GM18867 (cell line): ENCODE measurements around the gene CCNO.

Experiments used
- ATAC-seq: cut with Tn5 transposase; IDR thresholded peaks from one replicate; pipeline ENCODE4 v1.9.1; 2021; ENCODE audit warnings: mild to moderate bottlenecking, moderate library complexity; ENCODE audit not compliant: unreplicated experiment

CCNO gene

GRCh38 chr5:55232985-55233928, at the start of gene CCNO:
CCNO (minus strand) TSS chr5:55233608; CDS start chr5:55233523, 85 bp downstream.
- ATAC-seq, result peak; percentile 66

- ATAC-seq, result no peak
Measured at GRCh38 chr5:55278778-55279177, 45.4 kb upstream of the CCNO start.

- no peak for ATAC-seq
Measured at GRCh38 chr5:55276771-55277170, 43.4 kb upstream of the CCNO start.

GRCh38 chr5:55258339-55258738, 24.9 kb upstream of the CCNO start:
- ATAC-seq, result no peak

GRCh38 chr5:55254802-55255201, 21.4 kb upstream of the CCNO start:
- ATAC-seq, result no peak

- no peak for ATAC-seq
Measured at GRCh38 chr5:55250064-55250463, 16.7 kb upstream of the CCNO start.

GRCh38 chr5:55241746-55242145, 8.3 kb upstream of the CCNO start:
- ATAC-seq, result no peak

GRCh38 chr5:55236800-55237199, 3.4 kb upstream of the CCNO start:
- no peak for ATAC-seq

- ATAC-seq, result no peak
Measured at GRCh38 chr5:55234121-55234700, 803 bp upstream of the CCNO start.

- ATAC-seq, result peak; percentile 1
Measured at GRCh38 chr5:55232271-55232984, 980 bp downstream of the CCNO start.

- no peak for ATAC-seq
Measured at GRCh38 chr5:55231919-55232270, 1.5 kb downstream of the CCNO start.

GRCh38 chr5:55231029-55231918, 2.1 kb downstream of the CCNO start:
- ATAC-seq, result no peak

- ATAC-seq, result no peak
Measured at GRCh38 chr5:55230086-55230629, 3.2 kb downstream of the CCNO start.

GRCh38 chr5:55227664-55228430, 5.6 kb downstream of the CCNO start:
- ATAC-seq, result no peak

- peak; percentile 57 for ATAC-seq
Measured at GRCh38 chr5:55226934-55227663, 6.3 kb downstream of the CCNO start, which contains the start of gene MCIDAS. MCIDAS (minus strand) TSS chr5:55227315; CDS start chr5:55227138, 177 bp downstream.

- peak; percentile 68 for ATAC-seq
Measured at GRCh38 chr5:55226027-55226933, 7.1 kb downstream of the CCNO start.

- ATAC-seq, result no peak
Measured at GRCh38 chr5:55225346-55225745, 8.1 kb downstream of the CCNO start.

- ATAC-seq, result no peak
Measured at GRCh38 chr5:55223812-55224240, 9.6 kb downstream of the CCNO start.
